ENCODE measurements around the gene TFAP2E.

Gene TFAP2E

GRCh38 chr1:35642471-35642955, 69.4 kb downstream of the TFAP2E start:
- Histone ChIP-seq H3K4me1 (ENCODE audit: control insufficient read depth, low read length) (peaks cover 29% of the 10 kb centered on the region), H3K27ac (ENCODE audit: low read depth, low read length) (no peak overlapping the region), H3F3A (ENCODE audit: control insufficient read depth, insufficient read depth) (peaks cover 11% of the 10 kb centered on the region; the same call in 1 of the 2 replicates), H4K20me1 (ENCODE audit: control insufficient read depth, insufficient read depth, low read depth, low read length) (peaks cover 12% of the 10 kb centered on the region; the same call in 1 of the 2 replicates), H3K9me2 (replicated peaks; ENCODE audit: control insufficient read depth, low read length) (no peaks in the 10 kb centered on the region), H3K36me3 (ENCODE audit: control insufficient read depth, low read length) (peaks cover 11% of the 10 kb centered on the region), H3K4me3 (ENCODE audit: low read length) (peak overlapping the region; percentile 91), H3K9me3 (ENCODE audit: control insufficient read depth, insufficient read depth, low read length) (no peaks in the 10 kb centered on the region), H3K79me2 (ENCODE audit: control insufficient read depth, low read length) (peaks cover 42% of the 10 kb centered on the region), H3K4me2 (ENCODE audit: low read length) (peak overlapping the region; percentile 92), H3K27me3 (ENCODE audit: control insufficient read depth, low read length) (peaks cover 27% of the 10 kb centered on the region)
- TF ChIP-seq EZH2phosphoT487 (IDR thresholded peaks at IDR 0.05; ENCODE audit: borderline replicate concordance, low read length) (no peak), CTCF (IDR thresholded peaks at IDR 0.05; ENCODE audit: low read depth, low read length, poor library complexity, severe bottlenecking) (no peak)

GRCh38 chr1:35644204-35644603, 71.1 kb downstream of the TFAP2E start:
- H3K4me3 ChIP-seq (ENCODE audit: low read length) = no peak overlapping the region
- no peak overlapping the region for H3K4me2 ChIP-seq (ENCODE audit: low read length)
- H3K4me1 ChIP-seq (ENCODE audit: control insufficient read depth, low read length) = peaks cover 15% of the 10 kb centered on the region
- H3K36me3 ChIP-seq (ENCODE audit: control insufficient read depth, low read length) = peaks cover 3% of the 10 kb centered on the region; the same call in 1 of the 2 replicates
- H3F3A ChIP-seq (ENCODE audit: control insufficient read depth, insufficient read depth) = peaks cover 7% of the 10 kb centered on the region; the same call in 1 of the 2 replicates
- H3K9me2 ChIP-seq (replicated peaks; ENCODE audit: control insufficient read depth, low read length) = no peaks in the 10 kb centered on the region
- peaks cover 8% of the 10 kb centered on the region; the same call in 1 of the 2 replicates for H4K20me1 ChIP-seq (ENCODE audit: control insufficient read depth, insufficient read depth, low read depth, low read length)
- no peak overlapping the region for H3K27ac ChIP-seq (ENCODE audit: low read depth, low read length)
- H3K9me3 ChIP-seq (ENCODE audit: control insufficient read depth, insufficient read depth, low read length) = no peaks in the 10 kb centered on the region
- peaks cover 27% of the 10 kb centered on the region for H3K27me3 ChIP-seq (ENCODE audit: control insufficient read depth, low read length)
- H3K79me2 ChIP-seq (ENCODE audit: control insufficient read depth, low read length) = peaks cover 25% of the 10 kb centered on the region
- no peak for TF ChIP-seq CTCF (IDR thresholded peaks at IDR 0.05; ENCODE audit: low read depth, low read length, poor library complexity, severe bottlenecking)
- TF ChIP-seq EZH2phosphoT487 (IDR thresholded peaks at IDR 0.05; ENCODE audit: borderline replicate concordance, low read length) = no peak

Measured in DOHH2 (cell line).